BLaER1 (cell line): ENCODE data around the gene NOL12.
"Not testable (repeated sequence)": the region's sequence is repeated elsewhere in the genome, so short reads cannot be mapped to it uniquely, and the experiment has no call there.

Experiments
- H3K27ac ChIP-seq: shearing (Covaris generic); formaldehyde crosslinking; 2 replicates; pipeline ENCODE4 v1.8.1; 2022
- H3K27me3 ChIP-seq: shearing (Covaris generic); formaldehyde crosslinking; 2 replicates; pipeline ENCODE4 v1.8.1; 2022
- H3K36me3 ChIP-seq: shearing (Covaris generic); formaldehyde crosslinking; 2 replicates; pipeline ENCODE4 v1.8.1; 2022
- H3K4me1 ChIP-seq: shearing (Covaris generic); formaldehyde crosslinking; 2 replicates; pipeline ENCODE4 v1.8.1; 2022
- H3K4me2 ChIP-seq: shearing (Covaris generic); formaldehyde crosslinking; 2 replicates; pipeline ENCODE4 v1.8.1; 2022
- H3K4me3 ChIP-seq: shearing (Covaris generic); formaldehyde crosslinking; 2 replicates; pipeline ENCODE4 v1.8.1; 2022
- H3K9ac ChIP-seq: shearing (Covaris generic); formaldehyde crosslinking; 2 replicates; pipeline ENCODE4 v1.8.1; 2022
- H3K9me3 ChIP-seq: shearing (Covaris generic); formaldehyde crosslinking; 2 replicates; pipeline ENCODE4 v1.8.1; 2022
- H4K20me1 ChIP-seq: shearing (Covaris generic); formaldehyde crosslinking; 2 replicates; pipeline ENCODE4 v1.8.1; 2022
- Cebpa-rat ChIP-seq: shearing (Covaris generic); IDR thresholded peaks from 2 replicates; pipeline ENCODE4 v1.8.1; 2022

The NOL12 gene

GRCh38 chr22:37678372-37678771 is 7.8 kb upstream of the NOL12 start:
- Histone ChIP-seq H3K4me2 (peak overlapping the region; percentile 86), H3K36me3 (no peaks in the 10 kb centered on the region), H3K4me3 (no peak overlapping the region), H4K20me1 (no peaks in the 10 kb centered on the region), H3K9ac (no peak overlapping the region), H3K27me3 (no peaks in the 10 kb centered on the region), H3K27ac (no peak overlapping the region), H3K4me1 (peaks cover 60% of the 10 kb centered on the region), H3K9me3 (no peaks in the 10 kb centered on the region)
- no peak for TF ChIP-seq Cebpa-rat

DNA sequence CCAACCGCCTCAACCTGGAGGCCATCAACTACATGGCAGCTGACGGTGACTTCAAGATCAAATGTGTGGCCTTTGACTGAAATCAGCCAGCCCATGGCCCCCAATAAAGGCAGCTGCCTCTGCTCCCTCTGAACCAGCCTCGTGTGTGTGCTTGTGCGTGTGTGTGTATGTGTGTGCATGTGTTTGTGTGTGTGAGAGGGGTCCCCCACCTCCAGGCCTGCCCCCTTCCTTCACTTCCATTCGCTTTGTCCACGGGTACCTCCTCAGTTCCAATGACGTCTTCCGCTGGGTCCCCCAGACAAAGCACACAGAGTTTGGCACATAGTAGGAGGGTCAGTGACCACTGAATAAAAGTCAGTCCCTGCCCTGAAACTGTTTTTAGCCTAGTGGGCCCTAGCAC is 6.5 kb upstream of the NOL12 start:
- no peaks in the 10 kb centered on the region for H3K9me3 ChIP-seq
- H3K27me3 ChIP-seq, result no peaks in the 10 kb centered on the region
- peaks cover 47% of the 10 kb centered on the region for H3K4me1 ChIP-seq
- no peak overlapping the region for H3K27ac ChIP-seq
- H3K36me3 ChIP-seq, result no peaks in the 10 kb centered on the region
- no peak overlapping the region for H3K4me3 ChIP-seq
- H4K20me1 ChIP-seq, result no peaks in the 10 kb centered on the region
- H3K4me2 ChIP-seq, result no peak overlapping the region
- no peak for TF ChIP-seq Cebpa-rat
- no peak overlapping the region for H3K9ac ChIP-seq

- no peaks in the 10 kb centered on the region for H3K36me3 ChIP-seq
- no peak overlapping the region for H3K4me2 ChIP-seq
- H3K9ac ChIP-seq, result no peak overlapping the region
- H3K4me3 ChIP-seq, result no peak overlapping the region
- TF ChIP-seq Cebpa-rat, result no peak
- no peak overlapping the region for H3K27ac ChIP-seq
- H3K27me3 ChIP-seq, result no peaks in the 10 kb centered on the region
- peaks cover 41% of the 10 kb centered on the region for H3K4me1 ChIP-seq
- H3K9me3 ChIP-seq, result no peaks in the 10 kb centered on the region
- no peaks in the 10 kb centered on the region for H4K20me1 ChIP-seq
These were observed 5.8 kb upstream of the NOL12 start for GRCh38 chr22:37680191-37680851.

GRCh38 chr22:37681001-37681424 is 5.1 kb upstream of the NOL12 start:
- Histone ChIP-seq H3K27ac (no peak overlapping the region), H3K9me3 (no peaks in the 10 kb centered on the region), H3K36me3 (no peaks in the 10 kb centered on the region), H3K4me2 (peak overlapping the region; percentile 36), H3K4me3 (no peak overlapping the region), H3K9ac (no peak overlapping the region), H3K4me1 (peaks cover 39% of the 10 kb centered on the region), H3K27me3 (no peaks in the 10 kb centered on the region), H4K20me1 (no peaks in the 10 kb centered on the region)
- no peak for TF ChIP-seq Cebpa-rat

DNA sequence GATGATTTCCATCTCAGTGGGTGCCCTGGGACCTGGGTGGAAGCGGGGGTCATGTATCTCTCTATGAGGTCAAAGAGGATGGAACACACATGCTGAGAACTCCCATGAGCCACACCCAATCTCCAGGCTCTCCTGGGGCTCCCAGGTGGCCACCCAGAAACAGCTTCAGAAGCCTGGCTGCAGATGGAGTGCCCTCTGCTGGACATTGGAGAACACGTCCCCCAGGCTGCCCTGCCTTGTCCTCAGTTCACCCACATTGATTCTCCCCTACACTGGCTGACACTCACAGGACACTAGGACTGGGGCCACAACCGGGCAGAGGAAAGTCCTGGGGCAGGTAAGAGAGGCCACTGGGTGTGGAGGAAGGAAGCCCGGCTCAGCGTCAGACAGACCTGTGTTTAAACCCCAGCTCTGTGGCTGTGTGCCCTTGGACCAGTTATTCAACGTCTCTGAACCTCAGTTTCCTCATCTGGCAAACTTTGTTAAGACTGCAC is 4.5 kb upstream of the NOL12 start:
- Histone ChIP-seq H3K9me3 (no peaks in the 10 kb centered on the region), H3K27ac (0 out of 2 replicates have a peak overlapping the region, but pooled peaks have one; percentile 6), H3K27me3 (no peaks in the 10 kb centered on the region), H3K4me2 (peak overlapping the region; percentile 36), H3K36me3 (no peaks in the 10 kb centered on the region), H3K4me3 (no peak overlapping the region), H3K9ac (no peak overlapping the region), H4K20me1 (no peaks in the 10 kb centered on the region), H3K4me1 (peaks cover 33% of the 10 kb centered on the region)
- no peak for TF ChIP-seq Cebpa-rat

DNA sequence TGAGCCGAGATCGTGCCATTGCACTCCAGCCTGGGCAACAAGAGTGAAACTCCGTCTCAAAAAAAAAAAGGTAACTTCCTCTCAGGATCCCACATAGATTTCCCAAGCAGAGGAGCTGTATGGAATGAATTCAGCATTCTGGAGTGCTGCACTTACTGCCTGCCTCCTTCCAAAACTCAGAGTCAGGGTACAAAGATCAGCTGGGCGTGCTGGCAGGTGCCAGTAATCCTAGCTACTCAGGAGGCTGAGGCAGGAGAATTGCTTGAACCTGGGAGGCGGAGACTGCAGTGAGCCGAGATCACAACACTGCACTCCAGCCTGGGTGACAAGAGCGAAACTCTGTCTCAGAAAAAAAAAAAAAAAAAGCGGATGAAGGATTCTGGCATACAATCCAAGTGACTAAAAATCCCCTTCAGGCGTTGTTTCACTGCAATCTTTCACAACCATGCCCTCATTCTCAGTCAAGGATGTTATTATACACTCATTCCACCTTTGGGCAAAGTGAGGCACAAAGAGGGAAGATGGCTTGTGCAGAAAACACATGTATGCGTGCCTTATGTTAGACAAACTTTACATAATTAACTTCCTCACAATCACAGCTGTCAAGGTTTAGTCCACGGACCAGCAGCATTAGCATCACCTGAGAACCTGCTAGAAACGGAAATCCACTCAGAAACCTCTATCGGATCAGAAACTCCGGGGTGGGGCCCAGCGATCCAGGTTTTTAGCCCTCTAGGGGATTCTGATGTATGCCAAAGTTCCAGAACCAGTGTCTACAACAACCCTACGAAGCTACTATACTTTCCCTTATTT is 1.1 kb upstream of the NOL12 start:
- no peaks in the 10 kb centered on the region for H4K20me1 ChIP-seq
- H3K27ac ChIP-seq, result no peak overlapping the region
- H3K9ac ChIP-seq, result no peak overlapping the region
- peaks cover 24% of the 10 kb centered on the region for H3K36me3 ChIP-seq
- no peak overlapping the region for H3K4me2 ChIP-seq
- no peaks in the 10 kb centered on the region for H3K9me3 ChIP-seq
- TF ChIP-seq Cebpa-rat, result no peak
- H3K4me1 ChIP-seq, result peaks cover 23% of the 10 kb centered on the region
- H3K4me3 ChIP-seq, result no peak overlapping the region
- no peaks in the 10 kb centered on the region for H3K27me3 ChIP-seq

- H3K9ac ChIP-seq, result no peak overlapping the region
- H3K4me2 ChIP-seq, result no peak overlapping the region
- peaks cover 13% of the 10 kb centered on the region for H3K4me1 ChIP-seq
- no peak overlapping the region for H3K4me3 ChIP-seq
- no peak overlapping the region for H3K27ac ChIP-seq
- no peaks in the 10 kb centered on the region for H3K27me3 ChIP-seq
- H3K9me3 ChIP-seq, result no peaks in the 10 kb centered on the region
- H3K36me3 ChIP-seq, result peaks cover 72% of the 10 kb centered on the region
- no peaks in the 10 kb centered on the region for H4K20me1 ChIP-seq
- TF ChIP-seq Cebpa-rat, result no peak
These were observed 4.3 kb downstream of the NOL12 start for GRCh38 chr22:37690407-37690806.

GRCh38 chr22:37690901-37691504 is 4.9 kb downstream of the NOL12 start:
- Histone ChIP-seq H3K4me2 (no peak overlapping the region), H3K27ac (no peak overlapping the region), H3K9me3 (no peaks in the 10 kb centered on the region), H3K27me3 (no peaks in the 10 kb centered on the region), H3K36me3 (peaks cover 72% of the 10 kb centered on the region), H4K20me1 (no peaks in the 10 kb centered on the region), H3K4me1 (peaks cover 15% of the 10 kb centered on the region), H3K9ac (no peak overlapping the region), H3K4me3 (no peak overlapping the region)
- TF ChIP-seq Cebpa-rat, result no peak

GRCh38 chr22:37692627-37693285 is 6.6 kb downstream of the NOL12 start:
- H3K4me1 ChIP-seq, result peaks cover 23% of the 10 kb centered on the region
- no peaks in the 10 kb centered on the region for H3K27me3 ChIP-seq
- H4K20me1 ChIP-seq, result no peaks in the 10 kb centered on the region
- no peaks in the 10 kb centered on the region for H3K9me3 ChIP-seq
- H3K27ac ChIP-seq, result no peak overlapping the region
- no peak for TF ChIP-seq Cebpa-rat
- no peak overlapping the region for H3K4me3 ChIP-seq
- H3K9ac ChIP-seq, result no peak overlapping the region
- H3K36me3 ChIP-seq, result peaks cover 69% of the 10 kb centered on the region
- no peak overlapping the region for H3K4me2 ChIP-seq

DNA sequence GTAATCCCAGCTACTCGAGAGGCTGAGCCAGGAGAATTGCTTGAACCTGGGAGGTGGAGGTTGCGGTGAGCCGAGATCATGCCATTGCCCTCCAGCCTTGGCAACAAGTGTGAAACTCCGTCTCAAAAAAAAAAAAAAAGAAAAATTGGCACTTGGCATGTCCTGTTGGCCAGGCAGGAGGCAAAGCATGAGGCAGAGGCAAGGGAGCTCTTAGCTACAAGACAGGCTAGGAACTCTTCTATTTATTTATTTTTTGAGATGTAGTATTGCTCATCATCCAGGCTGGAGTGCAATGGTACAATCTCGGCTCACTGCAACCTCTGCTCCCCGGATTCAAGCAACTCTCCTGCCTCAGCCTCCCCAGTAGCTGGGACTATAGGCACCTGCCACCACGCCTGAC is 8.0 kb downstream of the NOL12 start:
- not testable (repeated sequence) for H3K4me3 ChIP-seq, H4K20me1 ChIP-seq, H3K4me2 ChIP-seq, H3K27me3 ChIP-seq, H3K9ac ChIP-seq, H3K9me3 ChIP-seq, H3K27ac ChIP-seq
- H3K4me1 ChIP-seq, result peaks cover 37% of the 10 kb centered on the region
- H3K36me3 ChIP-seq, result peaks cover 55% of the 10 kb centered on the region

- H3K4me3 ChIP-seq, result peak overlapping the region; percentile 59
- H3K4me1 ChIP-seq, result peaks cover 39% of the 10 kb centered on the region
- H3K4me2 ChIP-seq, result peak overlapping the region; percentile 90
- H3K9ac ChIP-seq, result peak overlapping the region; percentile 60; the same call in 1 of the 2 replicates
- not testable (repeated sequence) for H3K9me3 ChIP-seq, H4K20me1 ChIP-seq, H3K27ac ChIP-seq, H3K27me3 ChIP-seq
- H3K36me3 ChIP-seq, result peaks cover 47% of the 10 kb centered on the region
These were observed 10.1 kb downstream of the NOL12 start for GRCh38 chr22:37696260-37696656.
